GM21786 (cell line): Measurements from ENCODE around the gene MEIS3.

Source experiments
- ATAC-seq: cut with Tn5 transposase; IDR thresholded peaks from one replicate; pipeline ENCODE4 v1.9.1; 2021; ENCODE audit not compliant: unreplicated experiment

Gene MEIS3

GRCh38 chr19:47419030-47419783, at the start of gene MEIS3:
Gene MEIS3, minus strand, starts transcription at chr19:47419527. Its CDS starts 446 bp downstream, at chr19:47419081.
- no peak for ATAC-seq

GRCh38 chr19:47467914-47468313, 48.6 kb upstream of the MEIS3 start:
- no peak for ATAC-seq

GRCh38 chr19:47465957-47466356, 46.6 kb upstream of the MEIS3 start:
- no peak for ATAC-seq

GRCh38 chr19:47464675-47465419, 45.5 kb upstream of the MEIS3 start:
- ATAC-seq, result no peak

- no peak for ATAC-seq
Measured at GRCh38 chr19:47461876-47462275, 42.5 kb upstream of the MEIS3 start.

GRCh38 chr19:47459477-47459876, 40.1 kb upstream of the MEIS3 start:
- no peak for ATAC-seq

- ATAC-seq, result no peak
Measured at GRCh38 chr19:47458672-47459071, 39.3 kb upstream of the MEIS3 start.

GRCh38 chr19:47456721-47457474, 37.6 kb upstream of the MEIS3 start:
- ATAC-seq, result no peak

GRCh38 chr19:47450478-47450877, 31.2 kb upstream of the MEIS3 start:
- ATAC-seq, result no peak

- no peak for ATAC-seq
Measured at GRCh38 chr19:47448360-47448727, 29.0 kb upstream of the MEIS3 start.

GRCh38 chr19:47447470-47448359, 28.4 kb upstream of the MEIS3 start:
- no peak for ATAC-seq

- no peak for ATAC-seq
Measured at GRCh38 chr19:47446534-47447469, 27.5 kb upstream of the MEIS3 start.

GRCh38 chr19:47445937-47446402, 26.6 kb upstream of the MEIS3 start:
- ATAC-seq, result no peak

GRCh38 chr19:47445527-47445926, 26.2 kb upstream of the MEIS3 start:
- ATAC-seq, result no peak

GRCh38 chr19:47444388-47444821, 25.1 kb upstream of the MEIS3 start:
- ATAC-seq, result no peak

GRCh38 chr19:47443331-47443730, 24.0 kb upstream of the MEIS3 start:
- ATAC-seq, result no peak

GRCh38 chr19:47438793-47439220, 19.5 kb upstream of the MEIS3 start:
- no peak for ATAC-seq

GRCh38 chr19:47437500-47437899, 18.2 kb upstream of the MEIS3 start:
- no peak for ATAC-seq

GRCh38 chr19:47436712-47437401, 17.5 kb upstream of the MEIS3 start:
- ATAC-seq, result no peak
